HepG2 (cell line): ENCODE data around the gene SOWAHA. TPM values are rescaled to one million over a fixed set of nuclear protein-coding genes. Genes with fewer than 3 reads are reported as not detected.

Source experiments
- ATAC-seq: fragments of 200-7000 bp; cut with Tn5 transposase; 3 replicates; pipeline ENCODE4 v1.9.1; 2020; ENCODE audit warnings: mild to moderate bottlenecking, moderate library complexity
- BruUV-seq: library from RNA; stranded (reverse); fragments of 400-500 nt; replicated peaks from 2 replicates; lab custom pipeline; 2021; lab: Mats Ljungman, UMichigan
- CTCF ChIA-PET: fragments of 300-600 bp; formaldehyde crosslinking; extraction: SDS; loops from one replicate; lab custom pipeline; 2021; ENCODE audit warnings: low total read pairs, inconsistent platforms, low intra/inter-chr PET ratio; lab: Yijun Ruan, JAX
- POLR2A ChIA-PET: fragments of 350-600 bp; sonication (Branson Sonifier 250); formaldehyde crosslinking; loops from one replicate; lab custom pipeline; 2020; ENCODE audit warnings: antibody characterized with exemption, inconsistent platforms; lab: Yijun Ruan, JAX
- DNase-seq: peaks from one replicate; pipeline ENCODE4 v3.0.0-alpha.2; 2015; ENCODE audit warnings: low spot score
- FAIRE-seq: peaks from 3 replicates; lab custom pipeline; 2011; peaks lifted over from hg19 to GRCh38; lab: Jason Lieb, UNC
- H2AFZ ChIP-seq: one replicate; pipeline ENCODE4 v1.6.1; 2011; ENCODE audit warnings: low read length, inconsistent platforms
- H3K27ac ChIP-seq: fragments of 300-600 bp; 3 replicates; pipeline ENCODE4 v1.8.0; 2011; ENCODE audit warnings: mixed run types, mild to moderate bottlenecking, mixed read lengths, low read length, inconsistent platforms; ENCODE audit not compliant: insufficient read depth; ENCODE audit errors: extremely low read length
- H3K27me3 ChIP-seq, 2 experiments: fragments of 200-600 bp in 1 of 2; 2 replicates in 1 of 2; 3 replicates in 1 of 2; pipeline versions ENCODE4 v1.6.0 to v1.8.0; 2011; ENCODE audit warnings: low read length in 2 of 2, mild to moderate bottlenecking in 2 of 2, moderate library complexity in 2 of 2, inconsistent platforms in 1 of 2; ENCODE audit not compliant: insufficient read depth in 2 of 2, control insufficient read depth in 1 of 2
- H3K36me3 ChIP-seq, 2 experiments: fragments of 200-600 bp in 1 of 2; replicated peaks in 1 of 2; 2 replicates in 1 of 2; 3 replicates in 1 of 2; pipeline versions ENCODE4 v1.5.1 to v1.8.0; 2011; ENCODE audit warnings: low read length in 2 of 2, inconsistent platforms in 1 of 2; ENCODE audit not compliant: insufficient read depth in 2 of 2, control insufficient read depth in 1 of 2
- H3K4me1 ChIP-seq: 2 replicates; pipeline ENCODE4 v1.5.1; 2012; ENCODE audit warnings: low read length, inconsistent platforms; ENCODE audit not compliant: insufficient read depth
- H3K4me2 ChIP-seq: 2 replicates; pipeline ENCODE4 v1.6.0; 2011; ENCODE audit warnings: low read depth, low read length, inconsistent platforms
- H3K4me3 ChIP-seq, 3 experiments: fragments of 200-600 bp in 1 of 3; sonication (generic), shearing (Covaris generic) in 1 of 3; replicated peaks in 1 of 3; 2 replicates each; pipeline ENCODE4 v1.5.1; 2011 to 2016; ENCODE audit warnings: low read length in 3 of 3, inconsistent platforms in 2 of 3, low read depth in 2 of 3, mild to moderate bottlenecking in 2 of 3, control low read depth in 1 of 3, mixed read lengths in 1 of 3; ENCODE audit not compliant: insufficient read depth in 1 of 3
- H3K79me2 ChIP-seq: one replicate; pipeline ENCODE4 v1.6.1; 2011; ENCODE audit warnings: low read length, inconsistent platforms; ENCODE audit not compliant: insufficient read depth
- H3K9ac ChIP-seq: 2 replicates; pipeline ENCODE4 v1.6.0; 2011; ENCODE audit warnings: mild to moderate bottlenecking, low read depth, low read length, inconsistent platforms; ENCODE audit not compliant: insufficient read depth
- H3K9me3 ChIP-seq: 2 replicates; pipeline ENCODE4 v1.5.1; 2012; ENCODE audit warnings: mild to moderate bottlenecking, low read length
- H4K20me1 ChIP-seq: 2 replicates; pipeline ENCODE4 v1.6.0; 2011; ENCODE audit warnings: inconsistent platforms, mild to moderate bottlenecking, low read length, moderate library complexity; ENCODE audit not compliant: insufficient read depth
- JDP2 ChIP-seq: sonication (generic); formaldehyde crosslinking; IDR thresholded peaks from 2 replicates; pipeline ENCODE4 v1.8.1; 2022; ENCODE audit warnings: missing genetic modification reagents, borderline replicate concordance
- KMT2A ChIP-seq: sonication (generic); formaldehyde crosslinking; IDR thresholded peaks from 2 replicates; pipeline ENCODE4 v1.4.0; 2020; ENCODE audit warnings: missing genetic modification reagents
- MZF1 ChIP-seq: sonication (generic); formaldehyde crosslinking; IDR thresholded peaks from 2 replicates; pipeline ENCODE4 v1.8.1; 2023; ENCODE audit warnings: mild to moderate bottlenecking, missing genetic modification reagents, borderline replicate concordance
- SP1 ChIP-seq, 2 experiments: fragments of 450-650 bp in 1 of 2; sonication (generic) in 1 of 2; formaldehyde crosslinking in 1 of 2; IDR thresholded peaks; 2 replicates each; pipeline versions ENCODE4 v1.4.0 to v1.6.1; 2016 to 2020; ENCODE audit warnings: missing genetic modification reagents in 1 of 2
- ZNF3 ChIP-seq: IDR thresholded peaks from 2 replicates; pipeline ENCODE4 v1.7.0; 2017; ENCODE audit warnings: inconsistent platforms
- WGBS: methylation state at CpG from one replicate; pipeline ENCODE4 v1.1.6; 2017; ENCODE audit warnings: low lambda C conversion rate; 5-methylcytosine and 5-hydroxymethylcytosine counted together
- in situ Hi-C: cut with HindIII; loops from 2 replicates; pipeline ENCODE4 v1.10.0; 2017; ENCODE audit warnings: low pct_unique_long_range_greater_than_20kb; ENCODE audit not compliant: extremely low pct_ligation_motif_present
- intact Hi-C: fragments of 100-400 bp; cut with micrococcal nuclease; formaldehyde crosslinking; loops from one replicate; pipeline ENCODE4 v1.10.0; 2022; ENCODE audit not compliant: unreplicated experiment
- polyA plus RNA-seq, 8 experiments: library from polyadenylated mRNA; depleted of rRNA in 3 of 8; stranded (reverse) in 7 of 8; unstranded in 1 of 8; fragments of >200 nt; fragmentation: Illumina TruSeq in 4 of 8; extraction: Trizol in 4 of 8; gene quantifications; 2 replicates each; pipeline versions ENCODE4 v1.2.1 to v1.2.3, GENCODE V29; 2011 to 2016; ENCODE audit warnings: low read depth in 4 of 8, missing spikeins in 1 of 8, mixed read lengths in 1 of 8; ENCODE audit not compliant: insufficient read depth in 1 of 8
- total RNA-seq, 5 experiments: library from RNA; depleted of rRNA; stranded (reverse); fragments of >200 nt; fragmentation: Illumina TruSeq; extraction: Trizol; gene quantifications; 2 replicates each; pipeline ENCODE4 v1.2.3, GENCODE V29; 2016; ENCODE audit warnings: low read depth in 1 of 5
- TF ChIP-seq, protein P1 (sequence below): sonication (generic); formaldehyde crosslinking; IDR thresholded peaks from 2 replicates; pipeline ENCODE4 v1.9.0; 2021; ENCODE audit warnings: missing genetic modification reagents, borderline replicate concordance
- TF ChIP-seq, protein P2 (sequence below): fragments of 450-650 bp; IDR thresholded peaks from 2 replicates; pipeline ENCODE4 v1.6.1; 2016
- TF ChIP-seq, protein P3 (sequence below): sonication (generic); formaldehyde crosslinking; conservative IDR thresholded peaks from 2 replicates; pipeline ENCODE4 v1.4.0; 2020; ENCODE audit warnings: missing genetic modification reagents
- TF ChIP-seq, protein P4 (sequence below): sonication (generic); formaldehyde crosslinking; IDR thresholded peaks from 2 replicates; pipeline ENCODE4 v1.4.0; 2020; ENCODE audit warnings: missing genetic modification reagents
- TF ChIP-seq, protein P5 (sequence below): sonication (generic); formaldehyde crosslinking; IDR thresholded peaks from 2 replicates; pipeline ENCODE4 v1.5.0; 2020; ENCODE audit warnings: mild to moderate bottlenecking, missing genetic modification reagents, borderline replicate concordance

Gene SOWAHA
- total and polyA plus RNA-seq, 2 of the 13 experiments (the other 11 are each of a cell fraction or from before 2014, with no cell fraction given), result 0.95 to 1.9 TPM

DNA sequence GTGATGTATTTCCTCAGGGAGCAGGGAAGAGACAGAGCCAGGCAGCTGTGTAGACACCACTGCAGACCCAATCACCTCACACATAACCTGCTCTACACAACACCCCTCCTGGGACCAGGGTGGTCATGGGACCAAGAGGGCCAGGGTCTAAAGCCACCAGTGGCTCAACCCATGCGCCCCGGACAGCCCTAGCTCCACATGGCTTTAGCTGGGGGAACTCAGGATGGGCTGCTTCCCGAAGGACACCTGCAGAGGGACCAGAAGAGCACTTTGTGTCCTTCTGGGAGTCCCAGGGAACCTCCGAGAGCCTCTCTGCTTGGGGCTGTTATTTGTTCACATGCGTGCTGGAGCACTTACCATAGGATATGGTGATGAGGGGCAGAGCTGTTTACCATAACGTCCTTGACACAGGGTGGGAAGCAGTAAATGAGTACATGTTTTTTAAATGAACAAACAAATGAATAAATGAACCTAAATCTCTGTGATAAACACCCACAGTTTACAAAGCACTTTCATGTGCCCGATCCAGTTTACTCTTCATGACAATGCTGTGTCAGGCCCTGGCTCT lies 48.3 kb upstream of the SOWAHA start (continued):
- TF ChIP-seq, protein P1, sequence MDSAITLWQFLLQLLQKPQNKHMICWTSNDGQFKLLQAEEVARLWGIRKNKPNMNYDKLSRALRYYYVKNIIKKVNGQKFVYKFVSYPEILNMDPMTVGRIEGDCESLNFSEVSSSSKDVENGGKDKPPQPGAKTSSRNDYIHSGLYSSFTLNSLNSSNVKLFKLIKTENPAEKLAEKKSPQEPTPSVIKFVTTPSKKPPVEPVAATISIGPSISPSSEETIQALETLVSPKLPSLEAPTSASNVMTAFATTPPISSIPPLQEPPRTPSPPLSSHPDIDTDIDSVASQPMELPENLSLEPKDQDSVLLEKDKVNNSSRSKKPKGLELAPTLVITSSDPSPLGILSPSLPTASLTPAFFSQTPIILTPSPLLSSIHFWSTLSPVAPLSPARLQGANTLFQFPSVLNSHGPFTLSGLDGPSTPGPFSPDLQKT (CRISPR knock-in tag), result no peak
- TF ChIP-seq, protein P2, sequence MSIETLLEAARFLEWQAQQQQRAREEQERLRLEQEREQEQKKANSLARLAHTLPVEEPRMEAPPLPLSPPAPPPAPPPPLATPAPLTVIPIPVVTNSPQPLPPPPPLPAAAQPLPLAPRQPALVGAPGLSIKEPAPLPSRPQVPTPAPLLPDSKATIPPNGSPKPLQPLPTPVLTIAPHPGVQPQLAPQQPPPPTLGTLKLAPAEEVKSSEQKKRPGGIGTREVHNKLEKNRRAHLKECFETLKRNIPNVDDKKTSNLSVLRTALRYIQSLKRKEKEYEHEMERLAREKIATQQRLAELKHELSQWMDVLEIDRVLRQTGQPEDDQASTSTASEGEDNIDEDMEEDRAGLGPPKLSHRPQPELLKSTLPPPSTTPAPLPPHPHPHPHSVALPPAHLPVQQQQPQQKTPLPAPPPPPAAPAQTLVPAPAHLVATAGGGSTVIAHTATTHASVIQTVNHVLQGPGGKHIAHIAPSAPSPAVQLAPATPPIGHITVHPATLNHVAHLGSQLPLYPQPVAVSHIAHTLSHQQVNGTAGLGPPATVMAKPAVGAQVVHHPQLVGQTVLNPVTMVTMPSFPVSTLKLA, result no peak

DNA sequence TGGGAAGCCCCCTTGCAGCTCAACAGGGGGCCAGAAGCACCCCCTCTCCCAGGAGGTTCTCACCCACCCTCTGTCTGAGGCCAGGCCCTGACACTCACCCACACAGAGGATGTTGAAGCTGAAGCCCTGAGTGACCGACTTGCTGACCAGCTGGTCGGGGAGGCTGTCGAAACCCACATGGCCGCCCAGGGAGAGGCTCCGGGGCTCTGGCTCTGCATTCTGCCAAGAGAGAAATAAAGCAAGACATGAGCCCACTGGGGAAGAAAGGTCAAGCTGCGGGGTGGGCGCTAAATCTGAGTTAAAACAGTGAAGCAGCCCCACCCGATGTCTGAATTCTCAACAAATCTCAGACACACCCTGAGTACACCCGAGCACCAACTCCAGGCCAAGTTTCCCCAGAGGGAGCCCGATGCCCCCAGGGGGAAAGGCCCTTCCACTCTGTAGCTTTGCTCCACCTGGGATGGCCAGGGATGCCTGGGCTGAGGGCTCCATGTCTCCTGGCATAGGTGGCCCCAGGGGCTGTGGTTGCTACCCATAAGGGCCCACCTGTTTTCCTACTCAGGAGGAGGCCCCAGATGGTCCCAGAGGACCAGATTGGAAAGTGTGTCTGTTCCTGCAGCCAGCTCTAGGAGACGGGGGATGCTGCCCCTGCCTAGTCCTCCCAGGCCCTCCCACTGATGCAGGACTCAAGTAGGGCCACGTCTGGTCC lies 47.6 kb upstream of the SOWAHA start:
- H2AFZ ChIP-seq, result no peak overlapping the region
- no peaks in the 10 kb centered on the region for H3K9me3 ChIP-seq
- peaks cover 1% of the 10 kb centered on the region for H3K4me1 ChIP-seq
- WGBS, result 96% methylated on average over 10 of the region's 12 CpGs
- TF ChIP-seq MZF1 (CRISPR knock-in tag) (no peak), KMT2A (CRISPR knock-in tag) (no peak), JDP2 (no peak), ZNF3 (no peak), SP1 (IDR thresholded peaks at IDR 0.05) (no peak), SP1 (CRISPR knock-in tag; IDR thresholded peaks at IDR 0.05) (no peak)
- TF ChIP-seq, protein P3, sequence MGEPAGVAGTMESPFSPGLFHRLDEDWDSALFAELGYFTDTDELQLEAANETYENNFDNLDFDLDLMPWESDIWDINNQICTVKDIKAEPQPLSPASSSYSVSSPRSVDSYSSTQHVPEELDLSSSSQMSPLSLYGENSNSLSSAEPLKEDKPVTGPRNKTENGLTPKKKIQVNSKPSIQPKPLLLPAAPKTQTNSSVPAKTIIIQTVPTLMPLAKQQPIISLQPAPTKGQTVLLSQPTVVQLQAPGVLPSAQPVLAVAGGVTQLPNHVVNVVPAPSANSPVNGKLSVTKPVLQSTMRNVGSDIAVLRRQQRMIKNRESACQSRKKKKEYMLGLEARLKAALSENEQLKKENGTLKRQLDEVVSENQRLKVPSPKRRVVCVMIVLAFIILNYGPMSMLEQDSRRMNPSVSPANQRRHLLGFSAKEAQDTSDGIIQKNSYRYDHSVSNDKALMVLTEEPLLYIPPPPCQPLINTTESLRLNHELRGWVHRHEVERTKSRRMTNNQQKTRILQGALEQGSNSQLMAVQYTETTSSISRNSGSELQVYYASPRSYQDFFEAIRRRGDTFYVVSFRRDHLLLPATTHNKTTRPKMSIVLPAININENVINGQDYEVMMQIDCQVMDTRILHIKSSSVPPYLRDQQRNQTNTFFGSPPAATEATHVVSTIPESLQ (CRISPR knock-in tag), result no peak
- TF ChIP-seq, protein P4, sequence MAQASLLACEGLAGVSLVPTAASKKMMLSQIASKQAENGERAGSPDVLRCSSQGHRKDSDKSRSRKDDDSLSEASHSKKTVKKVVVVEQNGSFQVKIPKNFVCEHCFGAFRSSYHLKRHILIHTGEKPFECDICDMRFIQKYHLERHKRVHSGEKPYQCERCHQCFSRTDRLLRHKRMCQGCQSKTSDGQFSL (CRISPR knock-in tag), result no peak
- TF ChIP-seq, protein P5, sequence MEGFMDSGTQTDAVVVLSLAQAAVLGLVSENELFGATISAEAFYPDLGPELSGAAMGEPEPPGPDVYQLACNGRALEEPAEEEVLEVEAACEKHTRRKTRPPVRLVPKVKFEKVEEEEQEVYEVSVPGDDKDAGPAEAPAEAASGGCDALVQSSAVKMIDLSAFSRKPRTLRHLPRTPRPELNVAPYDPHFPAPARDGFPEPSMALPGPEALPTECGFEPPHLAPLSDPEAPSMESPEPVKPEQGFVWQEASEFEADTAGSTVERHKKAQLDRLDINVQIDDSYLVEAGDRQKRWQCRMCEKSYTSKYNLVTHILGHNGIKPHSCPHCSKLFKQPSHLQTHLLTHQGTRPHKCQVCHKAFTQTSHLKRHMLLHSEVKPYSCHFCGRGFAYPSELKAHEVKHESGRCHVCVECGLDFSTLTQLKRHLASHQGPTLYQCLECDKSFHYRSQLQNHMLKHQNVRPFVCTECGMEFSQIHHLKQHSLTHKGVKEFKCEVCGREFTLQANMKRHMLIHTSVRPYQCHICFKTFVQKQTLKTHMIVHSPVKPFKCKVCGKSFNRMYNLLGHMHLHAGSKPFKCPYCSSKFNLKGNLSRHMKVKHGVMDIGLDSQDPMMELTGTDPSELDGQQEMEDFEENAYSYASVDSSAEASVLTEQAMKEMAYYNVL (CRISPR knock-in tag), result no peak
- POLR2A ChIA-PET, result no interaction called here
- no peak overlapping the region for H3K27ac ChIP-seq
- no peak overlapping the region for H3K4me2 ChIP-seq
- H3K4me3 ChIP-seq, result no peak overlapping the region
- in situ Hi-C loops, result no loop called here
- BruUV-seq, result no TSS peak
- peaks cover 22% of the 10 kb centered on the region for H3K79me2 ChIP-seq
- H3K27me3 ChIP-seq, result no peaks in the 10 kb centered on the region
- no peaks in the 10 kb centered on the region for H4K20me1 ChIP-seq
- H3K9ac ChIP-seq, result no peak overlapping the region
- DNase-seq (no peak), ATAC-seq (no peak), FAIRE-seq (no peak)
- CTCF ChIA-PET, result no interaction called here
- H3K36me3 ChIP-seq, result peaks cover 14 to 51% of the 10 kb centered on the region in 2 experiments; a peak in 4 of 5 replicates
- intact Hi-C loops, result no loop called here
